Measurements from ENCODE around the gene C10orf95.

The C10orf95 gene

GRCh38 chr10:102408131-102408727 is 43.1 kb downstream of the C10orf95 start:
- peaks cover 16% of the 10 kb centered on the region for H3K27me3 ChIP-seq (ENCODE audit: control insufficient read depth, insufficient read depth, low read length)
- peaks cover 6% of the 10 kb centered on the region; the same call in 1 of the 2 replicates for H3K4me1 ChIP-seq (ENCODE audit: control insufficient read depth, insufficient read depth, low read length)
- H3K9me3 ChIP-seq (ENCODE audit: control insufficient read depth, insufficient read depth, low read length): no peaks in the 10 kb centered on the region
- no peaks in the 10 kb centered on the region for H3K36me3 ChIP-seq (ENCODE audit: control insufficient read depth, insufficient read depth, low read length)
- no peak for DNase-seq (ENCODE audit: low read depth, low spot score)
- no CpG with 5 or more reads among the region's 14 CpGs for WGBS (ENCODE audit: insufficient coverage, insufficient read length)
- peak overlapping the region; percentile 40; the same call in 1 of the 2 replicates for H3K4me3 ChIP-seq (ENCODE audit: low read length)
- H3K27ac ChIP-seq (ENCODE audit: low read length): no peak overlapping the region

DNA sequence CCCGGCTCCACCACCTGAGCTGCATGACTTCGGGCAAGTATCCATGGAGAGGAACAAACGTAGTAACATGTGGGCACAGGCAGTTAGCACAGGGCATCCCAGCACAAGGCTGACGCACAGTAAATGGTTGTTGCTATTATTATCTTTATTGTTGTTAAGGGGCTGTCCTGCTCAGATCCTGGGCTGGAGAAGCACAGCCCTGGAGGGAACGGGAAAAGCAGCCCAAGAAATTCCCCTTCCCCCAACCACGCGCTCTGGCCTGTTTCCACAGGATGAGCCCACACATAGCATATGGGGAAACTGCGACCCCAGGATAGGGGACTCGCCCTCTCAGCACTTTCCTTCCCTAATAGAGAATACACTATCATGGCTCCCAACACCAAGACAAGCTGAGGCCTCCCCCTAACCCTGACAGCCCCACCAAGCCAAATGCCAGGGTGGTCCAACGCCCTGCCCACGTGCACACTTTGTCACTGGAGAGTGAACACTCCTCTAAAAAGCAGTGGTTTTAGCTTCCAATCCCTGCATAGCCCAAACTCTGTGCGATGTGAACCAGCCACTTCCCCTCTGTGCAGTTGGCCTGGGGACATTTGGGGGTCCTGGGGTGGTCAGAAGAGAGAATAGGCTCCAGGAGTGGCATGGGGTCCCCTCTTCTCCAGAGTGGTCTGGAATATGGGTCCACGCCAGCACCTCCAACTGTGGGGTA is 43.8 kb downstream of the C10orf95 start:
- Histone ChIP-seq H3K27ac (ENCODE audit: low read length) (no peak overlapping the region), H3K27me3 (ENCODE audit: control insufficient read depth, insufficient read depth, low read length) (peaks cover 16% of the 10 kb centered on the region), H3K9me3 (ENCODE audit: control insufficient read depth, insufficient read depth, low read length) (no peaks in the 10 kb centered on the region), H3K36me3 (ENCODE audit: control insufficient read depth, insufficient read depth, low read length) (no peaks in the 10 kb centered on the region), H3K4me1 (ENCODE audit: control insufficient read depth, insufficient read depth, low read length) (peaks cover 6% of the 10 kb centered on the region; the same call in 1 of the 2 replicates), H3K4me3 (ENCODE audit: low read length) (no peak overlapping the region)
- no CpG with 5 or more reads among the region's 13 CpGs for WGBS (ENCODE audit: insufficient coverage, insufficient read length)
- DNase-seq (ENCODE audit: low read depth, low spot score): no peak

- WGBS (ENCODE audit: insufficient coverage, insufficient read length): no CpG with 5 or more reads among the region's 2 CpGs
- no peak overlapping the region for H3K27ac ChIP-seq (ENCODE audit: low read length)
- peaks cover 16% of the 10 kb centered on the region for H3K27me3 ChIP-seq (ENCODE audit: control insufficient read depth, insufficient read depth, low read length)
- no peaks in the 10 kb centered on the region for H3K36me3 ChIP-seq (ENCODE audit: control insufficient read depth, insufficient read depth, low read length)
- no peak for DNase-seq (ENCODE audit: low read depth, low spot score)
- no peaks in the 10 kb centered on the region for H3K9me3 ChIP-seq (ENCODE audit: control insufficient read depth, insufficient read depth, low read length)
- peaks cover 6% of the 10 kb centered on the region; the same call in 1 of the 2 replicates for H3K4me1 ChIP-seq (ENCODE audit: control insufficient read depth, insufficient read depth, low read length)
- no peak overlapping the region for H3K4me3 ChIP-seq (ENCODE audit: low read length)
Measured at GRCh38 chr10:102406815-102407214, 44.5 kb downstream of the C10orf95 start.

- no peaks in the 10 kb centered on the region for H3K9me3 ChIP-seq (ENCODE audit: control insufficient read depth, insufficient read depth, low read length)
- peaks cover 6% of the 10 kb centered on the region; the same call in 1 of the 2 replicates for H3K4me1 ChIP-seq (ENCODE audit: control insufficient read depth, insufficient read depth, low read length)
- H3K4me3 ChIP-seq (ENCODE audit: low read length): no peak overlapping the region
- no peak for DNase-seq (ENCODE audit: low read depth, low spot score)
- WGBS (ENCODE audit: insufficient coverage, insufficient read length): no CpG with 5 or more reads among the region's 6 CpGs
- no peaks in the 10 kb centered on the region for H3K36me3 ChIP-seq (ENCODE audit: control insufficient read depth, insufficient read depth, low read length)
- H3K27ac ChIP-seq (ENCODE audit: low read length): no peak overlapping the region
- H3K27me3 ChIP-seq (ENCODE audit: control insufficient read depth, insufficient read depth, low read length): peaks cover 16% of the 10 kb centered on the region
Measured at GRCh38 chr10:102405632-102406031, 45.7 kb downstream of the C10orf95 start.

DNA sequence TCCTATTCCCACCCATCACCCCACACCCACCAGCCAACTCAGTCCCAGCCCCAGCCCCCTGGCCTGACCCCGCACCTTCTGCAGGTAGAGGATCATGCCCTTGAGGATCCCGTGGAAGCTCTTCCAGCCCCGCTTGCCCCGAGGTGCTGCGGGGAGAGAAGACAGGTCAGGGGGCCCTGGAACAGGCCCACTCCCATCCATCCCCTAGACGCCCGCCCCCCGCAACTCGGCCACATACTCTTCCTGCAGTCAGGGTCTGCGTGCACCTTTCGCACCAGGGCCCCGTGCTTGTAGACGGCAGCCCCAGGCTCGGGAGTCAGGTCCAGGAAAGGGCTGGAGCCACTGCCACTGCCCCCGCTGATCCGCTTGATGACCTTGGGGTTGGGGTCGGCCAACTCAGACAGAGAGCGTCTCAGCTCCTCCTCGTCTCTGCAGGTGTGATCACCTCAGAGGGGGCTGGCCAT is 46.2 kb downstream of the C10orf95 start:
- DNase-seq (ENCODE audit: low read depth, low spot score): no peak
- Histone ChIP-seq H3K4me3 (ENCODE audit: low read length) (no peak overlapping the region), H3K27me3 (ENCODE audit: control insufficient read depth, insufficient read depth, low read length) (peaks cover 14% of the 10 kb centered on the region), H3K4me1 (ENCODE audit: control insufficient read depth, insufficient read depth, low read length) (peaks cover 6% of the 10 kb centered on the region; the same call in 1 of the 2 replicates), H3K9me3 (ENCODE audit: control insufficient read depth, insufficient read depth, low read length) (no peaks in the 10 kb centered on the region), H3K27ac (ENCODE audit: low read length) (no peak overlapping the region), H3K36me3 (ENCODE audit: control insufficient read depth, insufficient read depth, low read length) (no peaks in the 10 kb centered on the region; the same call in 1 of the 2 replicates)
- WGBS (ENCODE audit: insufficient coverage, insufficient read length): no CpG with 5 or more reads among the region's 19 CpGs

GRCh38 chr10:102404361-102405107 is 46.8 kb downstream of the C10orf95 start:
- Histone ChIP-seq H3K9me3 (ENCODE audit: control insufficient read depth, insufficient read depth, low read length) (no peaks in the 10 kb centered on the region), H3K4me3 (ENCODE audit: low read length) (no peak overlapping the region), H3K27ac (ENCODE audit: low read length) (no peak overlapping the region), H3K36me3 (ENCODE audit: control insufficient read depth, insufficient read depth, low read length) (no peaks in the 10 kb centered on the region; the same call in 1 of the 2 replicates), H3K27me3 (ENCODE audit: control insufficient read depth, insufficient read depth, low read length) (peaks cover 8% of the 10 kb centered on the region), H3K4me1 (ENCODE audit: control insufficient read depth, insufficient read depth, low read length) (peaks cover 7% of the 10 kb centered on the region; the same call in 1 of the 2 replicates)
- no CpG with 5 or more reads among the region's 17 CpGs for WGBS (ENCODE audit: insufficient coverage, insufficient read length)
- DNase-seq (ENCODE audit: low read depth, low spot score): no peak

DNA sequence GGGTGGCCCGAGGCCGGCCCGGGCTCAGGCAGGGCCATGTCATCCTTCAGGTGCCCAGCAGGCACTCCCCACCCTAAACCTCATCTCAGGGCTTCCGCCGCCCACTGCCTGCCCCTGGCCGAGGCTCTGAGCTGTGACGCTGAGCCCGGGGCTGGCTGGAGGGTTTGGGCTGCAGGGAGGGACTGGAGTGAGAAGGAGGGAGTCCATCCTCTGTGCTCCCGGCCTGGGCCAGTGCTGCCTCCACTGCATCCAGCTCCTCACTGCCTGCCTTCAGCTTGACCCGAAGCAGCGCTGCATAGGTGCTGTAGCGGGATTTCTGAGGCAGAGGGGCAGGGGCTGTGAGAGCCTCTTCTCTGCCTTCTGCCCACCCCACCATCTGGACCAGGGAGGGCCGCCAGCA is 48.2 kb downstream of the C10orf95 start:
- Histone ChIP-seq H3K9me3 (ENCODE audit: control insufficient read depth, insufficient read depth, low read length) (no peaks in the 10 kb centered on the region), H3K4me3 (ENCODE audit: low read length) (no peak overlapping the region), H3K27ac (ENCODE audit: low read length) (no peak overlapping the region), H3K36me3 (ENCODE audit: control insufficient read depth, insufficient read depth, low read length) (no peaks in the 10 kb centered on the region; the same call in 1 of the 2 replicates), H3K27me3 (ENCODE audit: control insufficient read depth, insufficient read depth, low read length) (peaks cover 2% of the 10 kb centered on the region; the same call in 1 of the 2 replicates), H3K4me1 (ENCODE audit: control insufficient read depth, insufficient read depth, low read length) (peaks cover 4% of the 10 kb centered on the region; the same call in 1 of the 2 replicates)
- no peak for DNase-seq (ENCODE audit: low read depth, low spot score)
- WGBS (ENCODE audit: insufficient coverage, insufficient read length): no CpG with 5 or more reads among the region's 13 CpGs

- DNase-seq (ENCODE audit: low read depth, low spot score): no peak
- H3K27me3 ChIP-seq (ENCODE audit: control insufficient read depth, insufficient read depth, low read length): no peaks in the 10 kb centered on the region; the same call in 1 of the 2 replicates
- no peaks in the 10 kb centered on the region for H3K9me3 ChIP-seq (ENCODE audit: control insufficient read depth, insufficient read depth, low read length)
- H3K4me3 ChIP-seq (ENCODE audit: low read length): no peak overlapping the region
- H3K27ac ChIP-seq (ENCODE audit: low read length): no peak overlapping the region
- H3K4me1 ChIP-seq (ENCODE audit: control insufficient read depth, insufficient read depth, low read length): peaks cover 3% of the 10 kb centered on the region; the same call in 1 of the 2 replicates
- no peaks in the 10 kb centered on the region; the same call in 1 of the 2 replicates for H3K36me3 ChIP-seq (ENCODE audit: control insufficient read depth, insufficient read depth, low read length)
- WGBS (ENCODE audit: insufficient coverage, insufficient read length): no CpG with 5 or more reads among the region's 5 CpGs
Measured at GRCh38 chr10:102402512-102402896, 48.8 kb downstream of the C10orf95 start.

DNA sequence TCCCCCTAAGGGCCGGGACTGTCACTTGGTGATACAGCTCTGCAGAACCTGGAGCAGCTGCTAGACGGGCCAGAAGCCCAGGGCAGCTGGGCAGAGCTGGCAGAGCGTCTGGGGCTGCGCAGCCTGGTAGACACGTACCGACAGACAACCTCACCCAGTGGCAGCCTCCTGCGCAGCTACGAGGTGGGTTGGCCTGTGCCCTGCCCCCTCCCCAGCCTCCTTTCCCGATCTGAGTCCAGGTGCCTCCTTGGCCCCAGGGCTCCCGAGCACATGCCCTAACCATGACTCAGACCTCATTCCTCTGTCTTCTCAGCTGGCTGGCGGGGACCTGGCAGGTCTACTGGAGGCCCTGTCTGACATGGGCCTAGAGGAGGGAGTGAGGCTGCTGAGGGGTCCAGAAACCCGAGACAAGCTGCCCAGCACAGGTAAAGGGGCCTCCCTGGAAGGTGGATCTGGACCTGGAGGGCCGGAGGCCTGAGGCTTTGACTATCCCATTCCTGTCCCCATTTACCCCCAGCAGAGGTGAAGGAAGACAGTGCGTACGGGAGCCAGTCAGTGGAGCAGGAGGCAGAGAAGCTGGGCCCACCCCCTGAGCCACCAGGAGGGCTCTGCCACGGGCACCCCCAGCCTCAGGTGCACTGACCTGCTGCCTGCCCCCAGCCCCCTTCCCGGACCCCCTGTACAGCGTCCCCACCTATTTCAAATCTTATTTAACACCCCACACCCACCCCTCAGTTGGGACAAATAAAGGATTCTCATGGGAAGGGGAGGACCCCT is 49.4 kb downstream of the C10orf95 start:
- Histone ChIP-seq H3K4me3 (ENCODE audit: low read length) (no peak overlapping the region), H3K36me3 (ENCODE audit: control insufficient read depth, insufficient read depth, low read length) (no peaks in the 10 kb centered on the region; the same call in 1 of the 2 replicates), H3K9me3 (ENCODE audit: control insufficient read depth, insufficient read depth, low read length) (no peaks in the 10 kb centered on the region), H3K27ac (ENCODE audit: low read length) (no peak overlapping the region), H3K4me1 (ENCODE audit: control insufficient read depth, insufficient read depth, low read length) (peaks cover 3% of the 10 kb centered on the region; the same call in 1 of the 2 replicates), H3K27me3 (ENCODE audit: control insufficient read depth, insufficient read depth, low read length) (no peaks in the 10 kb centered on the region)
- no CpG with 5 or more reads among the region's 18 CpGs for WGBS (ENCODE audit: insufficient coverage, insufficient read length)
- no peak for DNase-seq (ENCODE audit: low read depth, low spot score)

GRCh38 chr10:102401342-102401654 is 50.0 kb downstream of the C10orf95 start:
- Histone ChIP-seq H3K4me3 (ENCODE audit: low read length) (no peak overlapping the region), H3K27me3 (ENCODE audit: control insufficient read depth, insufficient read depth, low read length) (no peaks in the 10 kb centered on the region), H3K36me3 (ENCODE audit: control insufficient read depth, insufficient read depth, low read length) (no peaks in the 10 kb centered on the region; the same call in 1 of the 2 replicates), H3K9me3 (ENCODE audit: control insufficient read depth, insufficient read depth, low read length) (no peaks in the 10 kb centered on the region), H3K27ac (ENCODE audit: low read length) (no peak overlapping the region), H3K4me1 (ENCODE audit: control insufficient read depth, insufficient read depth, low read length) (peaks cover 5% of the 10 kb centered on the region; the same call in 1 of the 2 replicates)
- DNase-seq (ENCODE audit: low read depth, low spot score): no peak
- no CpG with 5 or more reads among the region's 8 CpGs for WGBS (ENCODE audit: insufficient coverage, insufficient read length)
